OCI-LY3 (cell line): Measurements from ENCODE around the gene KDM5B.

Experiments used
- EZH2phosphoT487 ChIP-seq: fragments of 200-600 bp; shearing (Covaris generic); IDR thresholded peaks from 2 replicates; pipeline ENCODE4 v1.6.1; 2018; ENCODE audit warnings: antibody characterized with exemption, mixed run types, low read depth
- TF ChIP-seq, protein P1 (sequence below): fragments of 200-600, 300-600 bp; sonication (generic); IDR thresholded peaks from 2 replicates; pipeline ENCODE4 v1.5.1; 2014; ENCODE audit warnings: antibody characterized with exemption, low read length, low read depth

DNA sequence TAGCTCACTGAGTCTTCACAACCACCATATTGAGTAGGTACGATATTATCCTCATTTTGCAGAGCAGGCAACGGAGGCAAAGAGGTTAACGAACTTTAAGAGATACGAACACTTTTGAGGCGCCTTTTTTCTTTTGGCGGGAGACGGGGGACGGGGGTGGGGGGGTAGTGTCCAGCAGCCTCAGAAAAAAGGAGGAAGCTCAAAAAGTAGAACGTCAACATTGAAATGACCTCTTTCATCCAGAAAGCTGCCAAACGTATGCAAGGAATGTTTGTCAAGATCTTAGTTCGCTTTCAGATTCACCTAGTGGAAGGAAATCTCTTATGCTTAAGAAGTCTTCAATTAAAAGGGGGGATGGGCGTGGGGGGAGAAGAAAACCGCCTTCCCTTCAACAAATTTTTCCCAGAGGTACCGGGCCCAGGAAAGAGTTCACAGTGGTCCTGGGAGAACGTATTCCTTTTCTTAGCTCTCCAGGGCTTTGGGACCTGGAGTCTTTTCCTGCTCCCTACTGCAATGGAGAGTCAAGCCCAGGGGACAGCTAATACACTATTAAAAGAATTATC, 1.5 kb upstream of the KDM5B start:
- TF ChIP-seq, protein P1, sequence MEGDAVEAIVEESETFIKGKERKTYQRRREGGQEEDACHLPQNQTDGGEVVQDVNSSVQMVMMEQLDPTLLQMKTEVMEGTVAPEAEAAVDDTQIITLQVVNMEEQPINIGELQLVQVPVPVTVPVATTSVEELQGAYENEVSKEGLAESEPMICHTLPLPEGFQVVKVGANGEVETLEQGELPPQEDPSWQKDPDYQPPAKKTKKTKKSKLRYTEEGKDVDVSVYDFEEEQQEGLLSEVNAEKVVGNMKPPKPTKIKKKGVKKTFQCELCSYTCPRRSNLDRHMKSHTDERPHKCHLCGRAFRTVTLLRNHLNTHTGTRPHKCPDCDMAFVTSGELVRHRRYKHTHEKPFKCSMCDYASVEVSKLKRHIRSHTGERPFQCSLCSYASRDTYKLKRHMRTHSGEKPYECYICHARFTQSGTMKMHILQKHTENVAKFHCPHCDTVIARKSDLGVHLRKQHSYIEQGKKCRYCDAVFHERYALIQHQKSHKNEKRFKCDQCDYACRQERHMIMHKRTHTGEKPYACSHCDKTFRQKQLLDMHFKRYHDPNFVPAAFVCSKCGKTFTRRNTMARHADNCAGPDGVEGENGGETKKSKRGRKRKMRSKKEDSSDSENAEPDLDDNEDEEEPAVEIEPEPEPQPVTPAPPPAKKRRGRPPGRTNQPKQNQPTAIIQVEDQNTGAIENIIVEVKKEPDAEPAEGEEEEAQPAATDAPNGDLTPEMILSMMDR = no peak
- TF ChIP-seq EZH2phosphoT487 = no peak
